Fibroblast of pulmonary artery (primary cell): ENCODE data around the gene GIMAP2.

Experiments
- DNase-seq: peaks from one replicate; pipeline ENCODE4 v3.0.0-alpha.2; 2010; ENCODE audit warnings: low read depth
- H3K4me3 ChIP-seq: replicated peaks from 2 replicates; pipeline ENCODE4 v1.5.1; 2011; ENCODE audit warnings: low read depth, mild to moderate bottlenecking, control low read depth, low read length, moderate library complexity
- TF ChIP-seq, protein P1 (sequence below): IDR thresholded peaks from 2 replicates; pipeline ENCODE4 v1.5.1; 2011; ENCODE audit warnings: mild to moderate bottlenecking, control low read depth, low read length, inconsistent platforms; ENCODE audit errors: missing control alignments

The GIMAP2 gene

DNA sequence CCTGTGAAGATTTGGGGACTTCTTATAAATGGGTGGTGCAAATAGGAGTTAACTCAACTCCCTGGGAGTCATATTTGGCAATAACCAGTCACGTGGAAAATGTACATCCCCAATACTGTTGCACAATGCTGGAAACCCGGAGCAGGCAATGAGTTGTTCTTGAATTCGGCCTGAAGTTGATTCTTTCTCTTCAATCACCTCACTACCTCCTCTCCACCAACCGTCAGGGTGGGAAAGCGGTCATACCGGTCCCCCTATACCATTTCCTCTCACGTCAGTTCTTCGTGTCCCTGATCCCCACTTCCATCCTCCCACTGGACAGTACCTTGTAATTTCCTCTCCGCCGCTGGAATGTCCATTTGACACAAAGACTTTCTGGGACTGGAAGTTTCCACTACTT lies 54.5 kb downstream of the GIMAP2 start:
- DNase-seq, result no peak
- TF ChIP-seq, protein P1, sequence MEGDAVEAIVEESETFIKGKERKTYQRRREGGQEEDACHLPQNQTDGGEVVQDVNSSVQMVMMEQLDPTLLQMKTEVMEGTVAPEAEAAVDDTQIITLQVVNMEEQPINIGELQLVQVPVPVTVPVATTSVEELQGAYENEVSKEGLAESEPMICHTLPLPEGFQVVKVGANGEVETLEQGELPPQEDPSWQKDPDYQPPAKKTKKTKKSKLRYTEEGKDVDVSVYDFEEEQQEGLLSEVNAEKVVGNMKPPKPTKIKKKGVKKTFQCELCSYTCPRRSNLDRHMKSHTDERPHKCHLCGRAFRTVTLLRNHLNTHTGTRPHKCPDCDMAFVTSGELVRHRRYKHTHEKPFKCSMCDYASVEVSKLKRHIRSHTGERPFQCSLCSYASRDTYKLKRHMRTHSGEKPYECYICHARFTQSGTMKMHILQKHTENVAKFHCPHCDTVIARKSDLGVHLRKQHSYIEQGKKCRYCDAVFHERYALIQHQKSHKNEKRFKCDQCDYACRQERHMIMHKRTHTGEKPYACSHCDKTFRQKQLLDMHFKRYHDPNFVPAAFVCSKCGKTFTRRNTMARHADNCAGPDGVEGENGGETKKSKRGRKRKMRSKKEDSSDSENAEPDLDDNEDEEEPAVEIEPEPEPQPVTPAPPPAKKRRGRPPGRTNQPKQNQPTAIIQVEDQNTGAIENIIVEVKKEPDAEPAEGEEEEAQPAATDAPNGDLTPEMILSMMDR, result no peak
- H3K4me3 ChIP-seq, result no peak overlapping the region

DNA sequence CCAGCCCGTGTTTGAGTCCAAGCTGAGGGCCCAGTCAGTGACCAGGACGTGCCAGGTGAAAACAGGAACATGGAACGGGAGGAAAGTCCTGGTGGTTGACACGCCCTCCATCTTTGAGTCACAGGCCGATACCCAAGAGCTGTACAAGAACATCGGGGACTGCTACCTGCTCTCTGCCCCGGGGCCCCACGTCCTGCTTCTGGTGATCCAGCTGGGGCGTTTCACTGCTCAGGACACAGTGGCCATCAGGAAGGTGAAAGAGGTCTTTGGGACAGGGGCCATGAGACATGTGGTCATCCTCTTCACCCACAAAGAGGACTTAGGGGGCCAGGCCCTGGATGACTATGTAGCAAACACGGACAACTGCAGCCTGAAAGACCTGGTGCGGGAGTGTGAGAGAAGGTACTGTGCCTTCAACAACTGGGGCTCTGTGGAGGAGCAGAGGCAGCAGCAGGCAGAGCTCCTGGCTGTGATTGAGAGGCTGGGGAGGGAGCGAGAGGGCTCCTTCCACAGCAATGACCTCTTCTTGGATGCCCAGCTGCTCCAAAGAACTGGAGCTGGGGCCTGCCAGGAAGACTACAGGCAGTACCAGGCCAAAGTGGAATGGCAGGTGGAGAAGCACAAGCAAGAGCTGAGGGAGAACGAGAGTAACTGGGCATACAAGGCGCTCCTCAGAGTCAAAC lies 56.9 kb downstream of the GIMAP2 start:
- H3K4me3 ChIP-seq, result no peak overlapping the region
- DNase-seq, result no peak
- TF ChIP-seq, protein P1, result no peak
